ENCODE measurements around the gene MYMK. TPM values are rescaled to one million over a fixed set of nuclear protein-coding genes. Genes with fewer than 3 reads are reported as not detected.

MYMK gene
- total RNA-seq, 2 experiments from 2014 or later = not detected

DNA sequence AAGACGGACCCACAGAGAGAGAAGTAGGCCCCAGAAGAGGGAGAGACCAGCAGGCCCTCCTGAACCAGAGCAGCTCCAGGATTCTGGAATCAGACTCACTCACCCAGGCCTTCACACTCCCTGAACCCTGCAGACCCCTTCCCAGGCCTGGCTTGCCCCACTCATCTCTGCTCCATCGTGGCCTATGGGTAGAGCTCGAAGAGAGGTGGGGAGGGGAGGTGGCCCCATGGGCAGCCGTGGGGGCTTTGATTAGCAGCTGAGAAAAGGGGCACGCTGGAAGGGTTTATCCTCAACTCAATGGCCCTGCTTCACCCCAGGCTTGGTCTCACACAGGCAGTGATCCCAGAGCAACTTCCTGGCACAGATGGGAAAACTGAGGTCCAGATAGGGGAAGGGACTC lies 613 bp downstream of the MYMK start:
- Mint-ChIP-seq H3K27me3 (no peaks in the 10 kb centered on the region), H3K4me1 (no peaks in the 10 kb centered on the region), H3K9me3 (ENCODE audit: low read depth) (no peaks in the 10 kb centered on the region), H3K4me3 (no peak overlapping the region), H3K27ac (no peak overlapping the region), H3K36me3 (no peaks in the 10 kb centered on the region)
- CTCF ChIA-PET = no interaction called here
- no peak for ATAC-seq
- no peak for DNase-seq

DNA sequence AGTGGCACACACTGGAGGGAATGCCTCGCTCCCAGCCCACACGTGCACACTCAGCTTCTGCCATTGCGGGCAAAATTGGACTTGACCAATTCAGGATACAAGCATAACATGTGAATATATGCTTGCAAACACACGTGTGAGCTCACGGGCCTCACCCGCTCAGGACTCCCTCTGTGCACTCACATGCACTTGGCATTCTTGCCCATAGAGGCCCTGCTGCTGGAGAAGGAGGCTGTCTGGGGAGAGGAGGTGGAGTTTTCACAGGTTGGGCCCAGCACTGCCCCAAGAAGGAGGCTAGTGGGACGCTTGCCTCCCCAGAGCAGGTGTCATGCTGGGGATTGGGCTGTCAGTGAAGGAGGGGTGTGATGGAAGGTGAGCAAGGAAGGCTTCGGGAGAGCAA lies 1.7 kb downstream of the MYMK start:
- Mint-ChIP-seq H3K36me3 (no peaks in the 10 kb centered on the region), H3K4me1 (no peaks in the 10 kb centered on the region), H3K27me3 (no peaks in the 10 kb centered on the region), H3K27ac (no peak overlapping the region), H3K9me3 (ENCODE audit: low read depth) (no peaks in the 10 kb centered on the region), H3K4me3 (no peak overlapping the region)
- ATAC-seq (no peak), DNase-seq (no peak)
- CTCF ChIA-PET = no interaction called here

DNA sequence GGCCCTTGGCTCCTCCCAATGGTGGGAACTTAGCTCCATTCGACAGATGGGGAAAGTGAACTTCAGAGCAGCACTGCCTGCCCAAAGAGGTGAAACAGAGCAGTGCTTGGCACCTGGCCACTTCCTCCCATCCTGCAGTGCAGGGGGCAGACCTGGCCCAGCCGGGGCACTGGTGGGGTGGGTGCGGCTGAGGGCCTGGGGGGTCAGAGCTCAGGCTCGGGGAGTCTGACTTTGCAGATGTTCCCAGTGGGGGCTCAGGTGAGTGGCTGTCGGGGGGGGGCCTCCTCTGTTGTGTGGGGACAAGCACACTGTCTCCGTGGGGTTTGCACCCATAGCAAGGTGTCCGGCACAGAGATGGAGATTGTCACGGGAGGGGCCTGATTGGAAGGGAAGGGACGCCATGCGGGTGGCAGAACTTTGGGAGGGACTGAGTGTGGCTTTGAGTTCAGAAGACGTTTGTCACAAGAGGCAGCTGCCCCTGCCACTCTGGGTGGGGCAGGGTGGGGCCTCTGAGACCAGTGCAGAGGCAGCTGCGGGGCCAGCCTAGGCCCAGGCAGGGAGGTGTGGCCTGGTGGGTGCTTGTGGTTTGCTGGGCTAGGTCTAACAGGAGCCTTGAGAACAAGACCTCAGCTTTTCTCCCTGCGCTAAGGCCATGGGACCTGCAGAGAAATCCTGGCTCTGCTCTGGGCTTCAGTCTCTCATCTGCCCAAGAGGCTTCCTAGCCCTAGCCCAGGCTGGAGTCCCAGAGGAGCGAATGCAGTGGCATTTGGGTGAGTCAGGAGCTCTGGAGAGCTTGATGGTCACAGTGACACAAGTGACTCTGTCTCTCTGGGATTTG lies 2.5 kb downstream of the MYMK start:
- Mint-ChIP-seq H3K36me3 (no peaks in the 10 kb centered on the region), H3K27me3 (no peaks in the 10 kb centered on the region), H3K4me3 (no peak overlapping the region), H3K27ac (no peak overlapping the region), H3K9me3 (ENCODE audit: low read depth) (no peaks in the 10 kb centered on the region), H3K4me1 (no peaks in the 10 kb centered on the region)
- DNase-seq (no peak), ATAC-seq (no peak)
- CTCF ChIA-PET = no interaction called here

DNA sequence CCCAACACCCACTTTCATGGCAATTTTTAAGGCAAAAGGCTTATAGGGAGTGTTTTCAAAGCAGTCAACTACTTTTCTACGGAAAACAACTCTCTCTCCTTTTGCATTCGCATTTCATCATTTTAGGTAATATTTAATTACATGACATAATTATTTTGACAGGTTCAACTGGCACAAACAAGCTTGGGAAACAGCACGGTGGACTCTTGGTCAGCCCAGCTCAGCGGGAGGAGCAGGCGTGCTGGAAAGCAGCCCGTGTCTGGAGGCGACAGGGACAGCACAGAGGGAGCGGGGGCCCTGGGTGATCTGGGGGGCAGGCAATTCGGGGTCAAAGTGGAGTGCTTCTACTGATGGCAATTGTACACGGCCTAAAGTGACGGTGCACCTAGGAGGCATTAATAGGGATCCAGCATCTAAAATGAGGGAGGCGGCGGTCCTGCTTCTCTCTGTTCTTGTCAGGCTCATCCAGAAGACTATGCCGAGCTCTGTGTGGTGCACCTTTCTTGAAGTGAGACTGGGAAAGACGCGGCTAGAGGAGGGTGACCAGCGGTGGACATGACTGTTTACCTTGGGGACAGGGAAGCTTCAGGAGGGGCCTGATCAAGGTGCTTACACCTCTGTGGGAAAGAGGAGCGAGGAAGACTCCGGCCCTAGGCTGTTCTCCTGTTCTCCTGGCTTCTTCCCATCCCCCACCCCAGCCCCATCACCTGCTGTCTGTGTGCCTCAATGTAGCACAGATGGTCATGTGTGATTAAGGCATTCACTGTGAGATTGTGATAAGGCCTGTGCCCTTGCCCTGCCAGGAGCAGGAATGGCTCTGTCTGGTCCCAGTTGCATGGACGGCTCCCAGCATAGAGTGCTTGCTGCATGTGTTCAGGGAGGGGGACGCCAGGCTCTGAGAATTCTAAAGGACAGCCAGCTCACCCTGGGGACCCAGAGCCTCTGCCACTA lies 3.4 kb downstream of the MYMK start:
- CTCF ChIA-PET = no interaction called here
- H3K27me3 Mint-ChIP-seq = no peaks in the 10 kb centered on the region
- no peak for DNase-seq
- H3K4me1 Mint-ChIP-seq = no peaks in the 10 kb centered on the region
- H3K4me3 Mint-ChIP-seq = no peak overlapping the region
- no peak for ATAC-seq
- H3K36me3 Mint-ChIP-seq = no peaks in the 10 kb centered on the region
- no peak overlapping the region for H3K27ac Mint-ChIP-seq
- H3K9me3 Mint-ChIP-seq (ENCODE audit: low read depth) = no peaks in the 10 kb centered on the region

DNA sequence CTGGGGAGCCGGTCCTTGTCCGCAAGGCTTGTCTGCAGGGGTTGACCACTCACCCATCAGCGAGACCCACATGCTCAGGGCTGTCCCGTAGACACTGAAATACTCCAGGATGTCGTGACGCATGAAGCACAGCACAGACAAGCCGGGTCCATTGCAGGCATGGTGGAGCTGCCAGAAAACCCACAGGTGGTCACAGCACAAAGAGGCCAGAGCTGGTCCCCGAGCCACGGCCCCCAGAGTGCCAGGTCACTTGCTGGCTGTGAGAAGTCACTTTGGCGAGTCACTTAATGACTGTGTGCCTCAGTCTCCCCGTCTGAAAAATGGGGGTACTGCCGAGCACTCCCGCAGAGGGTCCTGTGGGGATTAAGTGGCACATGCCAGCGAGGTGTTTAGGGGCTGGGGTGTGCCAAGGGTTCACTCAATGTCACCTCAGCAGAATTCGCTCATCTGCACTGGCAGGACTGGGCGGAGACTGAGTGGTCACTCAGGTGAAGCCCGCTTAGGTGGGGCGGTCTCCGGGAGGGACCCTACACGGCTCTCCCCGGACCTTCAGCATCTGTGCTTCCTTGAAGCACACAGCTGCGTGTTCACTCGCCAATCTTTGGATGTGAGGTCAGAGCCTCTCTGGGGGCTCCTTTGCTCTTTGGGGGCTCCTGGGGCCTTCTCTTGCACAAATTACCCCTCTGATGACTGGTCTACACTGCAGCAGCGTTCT lies 4.5 kb downstream of the MYMK start:
- no peak for DNase-seq
- Mint-ChIP-seq H3K27ac (no peak overlapping the region), H3K4me1 (no peaks in the 10 kb centered on the region), H3K27me3 (no peaks in the 10 kb centered on the region), H3K36me3 (no peaks in the 10 kb centered on the region), H3K4me3 (no peak overlapping the region), H3K9me3 (ENCODE audit: low read depth) (no peaks in the 10 kb centered on the region)
- ATAC-seq = no peak
- CTCF ChIA-PET = no interaction called here

DNA sequence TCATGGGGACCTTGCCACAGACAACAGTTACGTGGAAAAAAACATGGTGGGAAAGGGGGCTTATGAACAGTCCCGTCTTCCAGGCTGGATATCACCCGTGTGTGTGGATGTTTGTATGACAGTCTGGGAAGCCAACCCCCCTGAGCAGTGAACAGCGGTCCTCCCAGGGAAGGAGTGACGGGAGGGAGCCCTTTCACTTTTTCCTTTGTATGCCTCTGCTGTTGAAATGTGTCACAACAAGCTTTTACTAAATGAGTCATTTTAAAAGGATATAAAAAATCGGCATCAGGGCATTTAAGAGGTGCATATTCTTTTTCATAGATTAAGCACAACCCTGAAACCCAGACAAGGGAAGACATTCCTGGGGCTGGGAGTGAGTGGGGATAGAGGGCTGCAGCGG lies 5.1 kb downstream of the MYMK start:
- Mint-ChIP-seq H3K4me3 (no peak overlapping the region), H3K9me3 (ENCODE audit: low read depth) (no peaks in the 10 kb centered on the region), H3K27me3 (no peaks in the 10 kb centered on the region), H3K4me1 (no peaks in the 10 kb centered on the region), H3K27ac (no peak overlapping the region), H3K36me3 (no peaks in the 10 kb centered on the region)
- no peak for DNase-seq
- ATAC-seq = no peak
- CTCF ChIA-PET = no interaction called here

DNA sequence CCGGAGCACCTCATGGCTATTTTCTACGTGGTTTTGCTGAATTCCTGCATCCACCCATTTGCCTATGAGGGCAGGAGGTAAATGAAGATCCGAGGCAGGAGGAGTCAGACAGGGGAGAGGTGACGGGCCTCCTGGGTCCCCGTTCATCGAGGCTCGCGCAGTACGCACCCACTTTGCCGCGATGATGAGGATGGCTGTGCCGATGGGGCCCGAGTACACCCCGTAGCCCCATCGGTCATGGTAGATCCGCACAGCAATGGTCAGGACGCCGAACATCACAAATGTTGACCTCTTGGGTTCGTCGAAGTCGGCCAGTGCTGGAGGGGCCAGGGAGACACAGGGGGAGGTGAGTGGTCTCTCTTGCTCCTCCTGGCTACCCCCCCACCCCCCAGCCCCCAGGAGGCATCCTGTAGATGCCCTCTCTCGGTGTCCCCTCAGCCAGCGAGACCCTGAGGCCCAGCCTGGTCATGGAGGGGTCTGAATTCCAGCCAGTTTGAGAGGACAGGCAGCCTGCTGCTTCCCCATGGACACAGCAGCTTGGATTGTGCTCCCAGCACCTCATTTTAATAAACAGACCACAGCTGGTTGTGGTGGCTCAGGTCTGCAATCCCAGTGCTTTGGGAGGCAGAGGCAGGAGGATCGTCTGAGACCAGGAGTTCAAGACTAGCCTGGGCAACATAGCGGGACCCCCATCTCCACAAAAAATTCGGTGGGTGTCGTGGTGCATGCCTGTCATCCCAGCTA lies 5.9 kb downstream of the MYMK start:
- CTCF ChIA-PET = no interaction called here
- no peaks in the 10 kb centered on the region for H3K4me1 Mint-ChIP-seq
- DNase-seq (no peak), ATAC-seq (no peak)
- H3K27ac Mint-ChIP-seq = no peak overlapping the region
- no peak overlapping the region for H3K4me3 Mint-ChIP-seq
- no peaks in the 10 kb centered on the region for H3K9me3 Mint-ChIP-seq (ENCODE audit: low read depth)
- H3K27me3 Mint-ChIP-seq = no peaks in the 10 kb centered on the region
- no peaks in the 10 kb centered on the region for H3K36me3 Mint-ChIP-seq

DNA sequence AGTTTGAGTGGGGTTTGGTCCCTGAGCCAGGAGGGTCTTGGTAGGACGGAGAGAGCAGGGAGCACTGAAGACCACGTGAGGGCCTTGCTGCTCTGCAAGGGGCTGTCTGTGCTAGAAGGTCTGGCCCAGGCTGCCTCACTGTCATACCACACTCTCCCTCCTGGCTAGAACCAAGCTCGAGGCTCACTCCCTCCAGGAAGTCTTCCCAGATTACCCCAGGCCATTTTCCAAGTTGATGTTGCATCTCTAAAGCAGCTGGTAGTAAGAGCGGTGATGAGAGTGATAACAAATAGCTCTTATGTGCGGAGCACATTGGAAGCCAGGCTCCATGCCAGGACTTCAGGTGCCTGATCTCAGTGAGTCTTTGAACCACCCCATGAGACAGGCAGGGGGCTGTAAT lies 6.6 kb downstream of the MYMK start:
- DNase-seq = no peak
- Mint-ChIP-seq H3K27me3 (no peaks in the 10 kb centered on the region), H3K4me3 (no peak overlapping the region), H3K36me3 (no peaks in the 10 kb centered on the region), H3K4me1 (no peaks in the 10 kb centered on the region), H3K27ac (no peak overlapping the region), H3K9me3 (ENCODE audit: low read depth) (no peaks in the 10 kb centered on the region)
- no peak for ATAC-seq
- CTCF ChIA-PET = no interaction called here

DNA sequence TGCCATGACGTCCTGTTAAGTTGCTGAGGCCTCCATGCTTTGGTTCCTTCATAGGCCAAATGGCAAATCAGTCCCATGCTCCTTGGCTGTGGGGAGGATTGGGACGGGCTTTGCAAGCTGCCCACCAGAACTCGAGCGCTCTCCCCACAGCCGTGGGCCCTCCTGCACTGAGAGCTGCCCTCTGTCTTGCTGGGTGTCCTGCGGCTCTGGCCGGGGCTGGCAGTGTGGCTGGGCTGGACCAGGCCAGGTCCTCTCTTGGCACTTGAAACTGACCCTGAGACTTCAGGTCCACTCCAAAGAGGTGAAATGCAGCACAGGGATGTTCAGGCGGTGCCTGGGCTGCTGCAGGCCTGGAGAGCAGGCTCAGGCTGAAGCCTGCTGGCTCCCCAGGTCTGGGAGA lies 7.0 kb downstream of the MYMK start:
- Mint-ChIP-seq H3K27ac (no peak overlapping the region), H3K4me1 (no peaks in the 10 kb centered on the region), H3K27me3 (no peaks in the 10 kb centered on the region), H3K4me3 (no peak overlapping the region), H3K9me3 (ENCODE audit: low read depth) (no peaks in the 10 kb centered on the region), H3K36me3 (no peaks in the 10 kb centered on the region)
- DNase-seq (no peak), ATAC-seq (no peak)
- CTCF ChIA-PET = no interaction called here

DNA sequence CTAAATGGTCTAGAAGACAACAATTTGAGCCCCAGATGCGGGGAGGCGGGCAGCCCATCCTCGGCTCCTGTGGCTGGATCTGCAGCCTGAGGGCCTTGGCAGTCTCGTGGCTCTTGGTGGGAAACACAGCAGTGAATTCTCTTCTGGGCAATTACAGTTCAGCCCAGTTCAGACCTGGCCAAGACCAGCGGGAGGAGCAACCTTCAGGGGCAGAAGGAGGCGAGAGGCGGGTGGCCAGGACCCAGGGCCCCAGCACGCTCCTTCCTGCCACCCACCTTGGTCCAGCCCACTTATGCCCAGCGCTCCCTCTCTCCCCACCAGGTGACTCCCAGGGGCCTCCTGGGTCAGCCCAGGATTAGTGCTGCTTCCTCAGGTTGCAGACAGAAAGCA lies 7.8 kb downstream of the MYMK start:
- H3K9me3 Mint-ChIP-seq (ENCODE audit: low read depth) = no peaks in the 10 kb centered on the region
- H3K4me3 Mint-ChIP-seq = no peak overlapping the region
- H3K4me1 Mint-ChIP-seq = no peaks in the 10 kb centered on the region
- no peak for ATAC-seq
- DNase-seq = no peak
- CTCF ChIA-PET = no interaction called here
- no peaks in the 10 kb centered on the region for H3K27me3 Mint-ChIP-seq
- H3K27ac Mint-ChIP-seq = no peak overlapping the region
- no peaks in the 10 kb centered on the region for H3K36me3 Mint-ChIP-seq

DNA sequence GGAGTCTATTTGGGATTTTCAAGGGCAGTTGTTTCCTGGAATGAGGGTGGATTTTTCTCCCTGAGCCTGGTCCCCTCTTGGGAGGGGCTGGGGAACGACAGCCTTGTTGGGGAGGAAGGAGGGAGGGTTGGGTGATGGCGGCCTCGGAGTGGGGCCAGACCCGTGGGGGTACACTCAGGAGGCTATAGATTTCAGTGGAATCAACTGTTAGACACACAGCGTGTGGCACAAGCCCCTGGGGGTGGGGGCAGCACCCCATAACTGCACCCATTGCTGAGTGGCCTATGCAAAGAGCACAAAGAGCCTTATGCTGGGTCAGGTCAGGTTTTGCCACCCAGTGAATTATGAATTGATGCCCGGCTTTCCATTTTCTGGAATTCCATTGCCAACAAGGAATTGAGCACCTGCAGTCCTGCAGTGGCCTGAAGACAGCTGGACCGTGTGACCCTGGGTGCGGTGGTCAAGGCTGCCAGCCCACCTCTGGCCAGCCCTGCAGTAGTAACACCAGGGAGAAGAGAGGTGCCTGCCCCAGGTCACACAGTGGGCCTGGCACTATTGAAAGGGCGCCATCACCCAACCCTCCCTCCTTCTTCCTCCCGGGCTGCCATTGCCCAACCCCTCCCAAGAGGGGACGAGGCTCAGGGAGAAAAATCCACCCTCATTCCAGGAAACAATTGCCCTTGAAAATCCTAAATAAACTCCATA lies 8.4 kb downstream of the MYMK start:
- CTCF ChIA-PET = no interaction called here
- Mint-ChIP-seq H3K27me3 (no peaks in the 10 kb centered on the region), H3K27ac (no peak overlapping the region), H3K36me3 (no peaks in the 10 kb centered on the region), H3K9me3 (ENCODE audit: low read depth) (no peaks in the 10 kb centered on the region), H3K4me1 (no peaks in the 10 kb centered on the region), H3K4me3 (no peak overlapping the region)
- DNase-seq = no peak
- no peak for ATAC-seq

DNA sequence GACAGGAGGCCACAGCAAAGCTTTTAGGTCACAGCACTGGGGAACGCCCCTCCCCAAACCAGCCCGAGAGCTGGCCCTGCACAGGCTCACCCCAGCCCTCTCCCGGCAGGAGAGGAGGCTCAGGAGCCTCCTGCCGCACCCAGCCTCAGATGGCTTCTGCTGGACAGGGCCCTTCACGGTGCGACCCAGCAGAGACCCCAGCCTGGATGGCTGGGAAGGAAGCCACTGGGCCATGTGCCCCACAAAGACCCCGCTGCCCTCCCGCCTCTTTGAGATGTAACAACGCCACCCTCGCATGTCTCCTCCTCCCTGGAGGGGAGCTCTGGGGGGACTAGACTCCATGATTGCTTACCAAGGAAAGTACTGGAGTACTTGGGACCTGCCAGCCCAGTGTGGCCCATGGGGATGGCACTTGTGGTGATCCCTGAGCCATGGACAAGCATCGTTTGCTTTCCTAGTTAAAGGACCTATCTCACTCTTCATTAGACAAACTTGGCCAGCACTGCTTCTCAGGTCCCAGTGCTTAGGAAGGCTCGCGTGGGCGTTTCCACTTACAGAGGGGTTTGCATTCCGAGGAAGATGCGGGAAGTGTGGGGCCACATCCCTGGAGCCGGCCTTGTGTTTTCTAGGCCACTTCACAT lies 9.0 kb downstream of the MYMK start:
- CTCF ChIA-PET = no interaction called here
- ATAC-seq = no peak
- H3K4me1 Mint-ChIP-seq = no peaks in the 10 kb centered on the region
- no peak overlapping the region for H3K27ac Mint-ChIP-seq
- no peaks in the 10 kb centered on the region for H3K36me3 Mint-ChIP-seq
- no peak overlapping the region for H3K4me3 Mint-ChIP-seq
- H3K27me3 Mint-ChIP-seq = no peaks in the 10 kb centered on the region
- no peak for DNase-seq
- H3K9me3 Mint-ChIP-seq (ENCODE audit: low read depth) = no peaks in the 10 kb centered on the region
